Osteoblast (primary cell): ENCODE results near the gene LRBA. TPM values are rescaled to one million over a fixed set of nuclear protein-coding genes. Genes with fewer than 3 reads are reported as not detected.

Source experiments
- DNase-seq: peaks from one replicate; pipeline ENCODE4 v3.0.0; 2011; ENCODE audit warnings: low spot score, mixed read lengths; ENCODE audit not compliant: insufficient read length; ENCODE audit errors: missing footprints
- H2AFZ ChIP-seq: 2 replicates; pipeline ENCODE4 v1.6.0; 2011; ENCODE audit warnings: mild to moderate bottlenecking, low read length
- H3K27ac ChIP-seq: 2 replicates; pipeline ENCODE4 v1.5.1; 2011; ENCODE audit warnings: mild to moderate bottlenecking, low read depth, low read length, moderate library complexity
- H3K27me3 ChIP-seq: 2 replicates; pipeline ENCODE4 v1.6.0; 2012; ENCODE audit warnings: mild to moderate bottlenecking, control low read depth, inconsistent platforms, low read length, moderate library complexity; ENCODE audit not compliant: insufficient read depth
- H3K36me3 ChIP-seq: 2 replicates; pipeline ENCODE4 v1.5.1; 2011; ENCODE audit warnings: mild to moderate bottlenecking, low read length, control low read depth, moderate library complexity; ENCODE audit not compliant: insufficient read depth
- H3K4me1 ChIP-seq: 2 replicates; pipeline ENCODE4 v1.5.1; 2011; ENCODE audit warnings: mild to moderate bottlenecking, low read length, control low read depth, moderate library complexity; ENCODE audit not compliant: insufficient read depth
- H3K4me2 ChIP-seq: 2 replicates; pipeline ENCODE4 v1.6.0; 2011; ENCODE audit warnings: mild to moderate bottlenecking, low read length; ENCODE audit not compliant: insufficient read depth
- H3K4me3 ChIP-seq: fragments of 200-600 bp; sonication (generic); 3 replicates; pipeline ENCODE4 v1.5.1; 2012; ENCODE audit warnings: mild to moderate bottlenecking, low read length, inconsistent platforms; ENCODE audit not compliant: insufficient read depth
- H3K79me2 ChIP-seq: 2 replicates; pipeline ENCODE4 v1.6.0; 2012; ENCODE audit warnings: mild to moderate bottlenecking, low read length, control low read depth, inconsistent platforms; ENCODE audit not compliant: insufficient read depth
- H3K9me3 ChIP-seq: 2 replicates; pipeline ENCODE4 v1.5.1; 2011; ENCODE audit warnings: low read depth, low read length, control low read depth
- H4K20me1 ChIP-seq: 2 replicates; pipeline ENCODE4 v1.6.0; 2012; ENCODE audit warnings: mild to moderate bottlenecking, low read length, control low read depth; ENCODE audit not compliant: insufficient read depth
- CTCF ChIP-seq: IDR thresholded peaks from 2 replicates; pipeline ENCODE4 v1.5.1; 2011; ENCODE audit warnings: mild to moderate bottlenecking, low read depth, low read length, moderate library complexity; ENCODE audit errors: extremely low read depth
- total RNA-seq: library from RNA; depleted of rRNA; stranded (reverse); fragments of >200 nt; gene quantifications from 2 replicates; pipeline ENCODE4 v1.2.3, GENCODE V29; 2012

Gene LRBA
- total RNA-seq, 1 donor = 67.3 TPM

GRCh38 chr4:150280081-150280895, 734.8 kb downstream of the LRBA start:
- no peak for TF ChIP-seq CTCF
- peaks cover 8% of the 10 kb centered on the region for H3K36me3 ChIP-seq
- H3K79me2 ChIP-seq = no peaks in the 10 kb centered on the region
- peak overlapping the region; percentile 14 for H3K4me3 ChIP-seq
- peak; percentile 80 for DNase-seq
- H3K27me3 ChIP-seq = no peaks in the 10 kb centered on the region
- no peaks in the 10 kb centered on the region for H3K9me3 ChIP-seq
- H3K27ac ChIP-seq = peak overlapping the region; percentile 98
- no peaks in the 10 kb centered on the region for H4K20me1 ChIP-seq
- H3K4me2 ChIP-seq = peak overlapping the region; percentile 73
- H2AFZ ChIP-seq = peak overlapping the region; percentile 66
- H3K4me1 ChIP-seq = peaks cover 50% of the 10 kb centered on the region

GRCh38 chr4:150278206-150278605, 736.9 kb downstream of the LRBA start:
- DNase-seq = no peak
- H3K79me2 ChIP-seq = no peaks in the 10 kb centered on the region
- no peak overlapping the region for H3K27ac ChIP-seq
- H3K4me1 ChIP-seq = peaks cover 34% of the 10 kb centered on the region
- no peaks in the 10 kb centered on the region for H3K27me3 ChIP-seq
- H3K9me3 ChIP-seq = no peaks in the 10 kb centered on the region
- H3K4me2 ChIP-seq = no peak overlapping the region
- no peak for TF ChIP-seq CTCF
- no peak overlapping the region for H2AFZ ChIP-seq
- H3K36me3 ChIP-seq = peaks cover 8% of the 10 kb centered on the region
- H3K4me3 ChIP-seq = no peak overlapping the region
- H4K20me1 ChIP-seq = no peaks in the 10 kb centered on the region

- Histone ChIP-seq H3K79me2 (no peaks in the 10 kb centered on the region), H3K36me3 (peaks cover 4% of the 10 kb centered on the region), H3K4me2 (no peak overlapping the region), H4K20me1 (no peaks in the 10 kb centered on the region), H3K27me3 (no peaks in the 10 kb centered on the region), H2AFZ (no peak overlapping the region), H3K4me1 (peaks cover 15% of the 10 kb centered on the region), H3K9me3 (no peaks in the 10 kb centered on the region), H3K27ac (no peak overlapping the region), H3K4me3 (no peak overlapping the region)
- DNase-seq = no peak
- no peak for TF ChIP-seq CTCF
Measured at GRCh38 chr4:150268444-150268843, 746.6 kb downstream of the LRBA start.

- no peak overlapping the region for H3K4me2 ChIP-seq
- H3K9me3 ChIP-seq = no peaks in the 10 kb centered on the region
- H3K27me3 ChIP-seq = no peaks in the 10 kb centered on the region
- no peaks in the 10 kb centered on the region for H3K79me2 ChIP-seq
- H3K36me3 ChIP-seq = peaks cover 7% of the 10 kb centered on the region
- no peaks in the 10 kb centered on the region for H4K20me1 ChIP-seq
- no peak overlapping the region for H3K4me3 ChIP-seq
- H3K27ac ChIP-seq = no peak overlapping the region
- DNase-seq = no peak
- no peak overlapping the region for H2AFZ ChIP-seq
- peaks cover 21% of the 10 kb centered on the region for H3K4me1 ChIP-seq
- TF ChIP-seq CTCF = no peak
Measured at GRCh38 chr4:150265806-150266205, 749.3 kb downstream of the LRBA start.
